GM13977 (cell line): ENCODE measurements around the gene TENM3.

ENCODE experiments used
- DNase-seq: peaks from one replicate; pipeline ENCODE4 v3.0.0; 2012; ENCODE audit warnings: low spot score
- in situ Hi-C: fragments of 300-500 bp; cut with MboI; formaldehyde crosslinking; loops from one replicate; pipeline ENCODE4 v1.12.0; 2022; ENCODE audit warnings: low sequenced_read_pairs, low pct_unique_long_range_greater_than_20kb, mixed read lengths, inconsistent platforms; ENCODE audit not compliant: unreplicated experiment
- TF ChIP-seq, protein P1 (sequence below): IDR thresholded peaks from 2 replicates; pipeline ENCODE4 v1.5.1; 2012; ENCODE audit warnings: mild to moderate bottlenecking, control low read depth; ENCODE audit not compliant: insufficient read depth; ENCODE audit errors: extremely low read depth, missing control alignments

The TENM3 gene

GRCh38 chr4:182488896-182489295 lies 245.7 kb downstream of the TENM3 start:
- in situ Hi-C loops, result loop anchor here (25.0 kb wide), 1 partner anchor 423 kb away; the partner anchor contains the start of gene DCTD
- TF ChIP-seq, protein P1, sequence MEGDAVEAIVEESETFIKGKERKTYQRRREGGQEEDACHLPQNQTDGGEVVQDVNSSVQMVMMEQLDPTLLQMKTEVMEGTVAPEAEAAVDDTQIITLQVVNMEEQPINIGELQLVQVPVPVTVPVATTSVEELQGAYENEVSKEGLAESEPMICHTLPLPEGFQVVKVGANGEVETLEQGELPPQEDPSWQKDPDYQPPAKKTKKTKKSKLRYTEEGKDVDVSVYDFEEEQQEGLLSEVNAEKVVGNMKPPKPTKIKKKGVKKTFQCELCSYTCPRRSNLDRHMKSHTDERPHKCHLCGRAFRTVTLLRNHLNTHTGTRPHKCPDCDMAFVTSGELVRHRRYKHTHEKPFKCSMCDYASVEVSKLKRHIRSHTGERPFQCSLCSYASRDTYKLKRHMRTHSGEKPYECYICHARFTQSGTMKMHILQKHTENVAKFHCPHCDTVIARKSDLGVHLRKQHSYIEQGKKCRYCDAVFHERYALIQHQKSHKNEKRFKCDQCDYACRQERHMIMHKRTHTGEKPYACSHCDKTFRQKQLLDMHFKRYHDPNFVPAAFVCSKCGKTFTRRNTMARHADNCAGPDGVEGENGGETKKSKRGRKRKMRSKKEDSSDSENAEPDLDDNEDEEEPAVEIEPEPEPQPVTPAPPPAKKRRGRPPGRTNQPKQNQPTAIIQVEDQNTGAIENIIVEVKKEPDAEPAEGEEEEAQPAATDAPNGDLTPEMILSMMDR, result no peak
- DNase-seq, result no peak

DNA sequence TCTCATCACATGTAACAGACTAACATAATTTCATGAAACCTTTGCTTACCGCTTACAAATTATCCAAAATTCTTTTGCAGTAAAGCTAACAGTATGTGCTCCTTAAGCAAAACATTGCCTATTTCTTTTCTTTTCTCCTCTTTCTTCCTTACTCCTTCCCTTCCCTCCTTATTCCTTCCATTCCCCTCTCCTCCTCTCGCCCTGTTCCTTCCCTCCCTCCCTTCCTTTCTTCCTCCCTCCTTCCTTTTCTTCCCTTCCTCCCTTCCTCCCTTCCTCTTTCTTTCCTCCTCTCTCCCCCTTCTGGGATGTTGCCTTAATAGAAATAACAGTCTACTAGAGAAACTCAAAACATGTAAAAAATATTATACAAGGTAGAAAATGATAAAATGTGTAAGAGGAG lies 246.4 kb downstream of the TENM3 start:
- DNase-seq, result no peak
- in situ Hi-C loops, result loop anchor here (25.0 kb wide), 1 partner anchor 423 kb away; the partner anchor contains the start of gene DCTD
- TF ChIP-seq, protein P1, result no peak

DNA sequence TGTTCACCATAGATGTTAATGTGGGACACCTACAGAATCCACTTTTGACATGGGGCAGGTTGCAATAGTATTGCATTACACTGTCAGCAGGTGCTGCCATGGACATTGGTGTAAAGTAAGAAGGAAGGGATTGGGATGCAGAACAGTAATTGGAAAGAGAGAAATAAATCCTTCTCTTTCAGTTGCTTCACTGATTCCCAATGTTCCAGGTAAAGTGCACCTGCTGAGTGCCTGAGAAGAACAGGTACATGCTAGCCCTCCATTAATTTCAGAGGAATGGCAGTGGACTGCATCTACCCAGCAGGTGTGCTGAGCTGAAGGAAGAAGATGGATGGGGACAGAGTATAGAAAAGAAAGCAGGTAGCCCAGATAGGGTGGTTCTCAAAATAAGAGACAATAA lies 248.5 kb downstream of the TENM3 start:
- TF ChIP-seq, protein P1, result no peak
- no peak for DNase-seq

GRCh38 chr4:182492423-182492822 lies 249.2 kb downstream of the TENM3 start:
- DNase-seq, result no peak
- TF ChIP-seq, protein P1, result no peak
- in situ Hi-C loops, result loop anchor here (25.0 kb wide), 1 partner anchor 420 kb away; the partner anchor contains the start of gene DCTD

More for the DNA sequence above, 248.5 kb downstream of the TENM3 start:
- in situ Hi-C loops, result loop anchor here (25.0 kb wide), 1 partner anchor 421 kb away; the partner anchor contains the start of gene DCTD

- TF ChIP-seq, protein P1, result no peak
- no peak for DNase-seq
- in situ Hi-C loops, result loop anchor here (25.0 kb wide), 1 partner anchor 419 kb away; the partner anchor contains the start of gene DCTD
Measured at GRCh38 chr4:182493377-182493776, 250.2 kb downstream of the TENM3 start.

- TF ChIP-seq, protein P1, result no peak
- in situ Hi-C loops, result loop anchor here (25.0 kb wide), 1 partner anchor 418 kb away; the partner anchor contains the start of gene DCTD
- no peak for DNase-seq
Measured at GRCh38 chr4:182494103-182494502, 250.9 kb downstream of the TENM3 start.

- DNase-seq, result no peak
- TF ChIP-seq, protein P1, result no peak
- in situ Hi-C loops, result loop anchor here (25.0 kb wide), 1 partner anchor 417 kb away; the partner anchor contains the start of gene DCTD
Measured at GRCh38 chr4:182495031-182495430, 251.8 kb downstream of the TENM3 start.
